ENCODE data around the gene MAPK1.
"Not testable (repeated sequence)": the region's sequence is repeated elsewhere in the genome, so short reads cannot be mapped to it uniquely, and the experiment has no call there.

MAPK1 gene

DNA sequence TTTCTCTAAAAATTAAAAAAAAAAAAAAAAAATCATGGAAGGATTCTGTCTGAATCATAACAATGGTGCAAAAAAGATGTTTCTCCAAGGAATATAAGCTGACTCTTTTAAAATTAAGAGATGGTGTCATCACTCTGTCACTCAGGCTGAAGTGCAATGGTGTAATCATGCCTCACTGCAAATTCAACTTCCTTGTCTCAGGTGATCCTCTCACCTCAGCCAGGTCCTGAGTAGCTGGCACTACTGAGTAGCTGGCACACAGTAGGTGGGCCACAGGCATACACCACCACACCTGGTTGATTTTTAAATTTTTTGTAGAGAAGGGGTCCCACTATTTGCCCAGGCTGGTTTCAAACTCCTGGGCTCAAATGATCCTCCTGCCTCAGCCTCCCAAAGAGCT, 77.1 kb downstream of the MAPK1 start:
- DNase-seq = no peak

DNA sequence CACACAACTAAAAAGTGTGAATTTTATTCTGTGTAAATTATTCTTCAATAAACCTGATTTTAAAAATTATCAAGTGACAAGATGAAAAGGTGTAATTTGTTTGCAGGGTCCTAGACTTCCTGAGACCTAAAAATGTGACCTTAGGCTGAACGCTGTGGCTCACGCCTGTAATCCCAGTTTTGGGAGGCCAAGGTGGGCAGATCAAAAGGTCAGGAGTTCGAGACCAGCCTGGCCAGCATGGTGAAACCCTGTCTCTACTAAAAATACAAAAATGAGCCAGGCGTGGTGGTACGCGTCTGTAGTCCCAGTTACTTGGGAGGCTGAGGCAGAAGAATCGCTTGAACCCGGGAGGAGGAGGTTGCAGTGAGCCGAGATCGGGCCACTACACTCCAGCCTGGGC, 79.9 kb downstream of the MAPK1 start:
- DNase-seq = not testable (repeated sequence)

DNA sequence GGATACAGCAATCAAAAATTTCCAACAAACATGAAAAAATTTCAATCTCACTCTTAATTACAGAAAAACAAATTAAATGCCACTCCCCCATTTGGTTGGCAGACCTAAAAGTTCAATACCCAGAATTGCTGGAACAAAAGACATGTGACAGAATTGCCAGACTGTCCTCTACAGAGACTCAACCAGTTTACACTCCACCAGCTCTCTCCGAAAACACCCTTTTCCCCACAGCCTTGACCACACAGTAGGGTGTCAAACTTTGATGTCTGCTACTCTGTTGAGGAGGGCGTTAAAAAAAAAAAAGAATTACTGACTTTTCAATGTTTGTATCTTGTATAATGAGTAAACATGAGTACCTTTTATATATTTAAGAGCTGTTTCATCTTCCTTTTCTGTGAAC, 87.2 kb downstream of the MAPK1 start:
- DNase-seq = no peak

DNA sequence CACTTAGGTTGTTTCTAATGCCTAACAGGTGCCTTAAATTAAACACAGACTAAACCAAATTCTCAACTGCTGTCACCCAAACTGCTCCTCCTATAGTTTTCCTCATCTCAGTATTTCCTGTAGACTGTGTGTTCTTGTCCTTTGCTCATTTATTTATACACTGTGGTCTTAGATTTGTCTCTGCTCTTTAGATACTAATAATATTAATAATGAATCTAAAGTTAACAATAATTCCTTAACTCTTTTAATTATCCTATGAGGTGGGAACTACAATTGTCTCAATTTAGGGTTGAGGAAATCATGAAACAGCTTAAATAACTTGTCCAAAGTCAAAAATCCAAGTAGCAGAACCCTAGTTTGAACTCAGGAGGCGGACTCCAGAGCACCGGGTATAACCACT, 88.0 kb downstream of the MAPK1 start:
- no peak for DNase-seq

DNA sequence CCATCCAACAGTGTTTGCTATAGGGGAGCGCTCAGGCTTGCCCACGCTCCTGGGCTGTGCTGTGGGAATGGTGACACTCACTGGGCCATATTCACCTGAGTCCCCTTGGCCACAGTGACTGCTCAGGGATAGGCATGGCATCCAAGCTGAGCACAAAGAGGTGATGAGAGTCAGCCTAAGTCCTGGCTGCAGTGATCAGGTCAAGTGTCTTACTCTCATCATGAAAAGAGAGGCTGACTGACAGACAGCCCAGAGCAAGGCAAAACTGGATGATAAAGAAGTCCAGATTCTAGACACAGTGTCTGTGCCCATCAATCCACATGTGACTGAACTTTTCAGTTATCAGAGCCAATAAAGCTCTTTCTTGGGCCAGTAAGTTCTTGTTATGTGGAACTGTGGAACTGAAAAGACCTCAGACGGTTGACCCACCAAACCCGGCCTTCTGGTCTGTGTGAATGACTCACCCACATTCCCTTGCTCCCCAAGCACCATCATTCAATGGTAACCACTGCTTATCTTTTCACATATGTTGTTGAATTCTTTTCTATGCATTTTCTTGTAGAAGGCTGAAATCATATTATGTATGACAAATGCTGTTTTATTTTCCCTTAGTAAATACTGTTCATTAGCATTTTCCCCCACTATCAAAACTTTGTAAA, 88.6 kb downstream of the MAPK1 start:
- DNase-seq = no peak

DNA sequence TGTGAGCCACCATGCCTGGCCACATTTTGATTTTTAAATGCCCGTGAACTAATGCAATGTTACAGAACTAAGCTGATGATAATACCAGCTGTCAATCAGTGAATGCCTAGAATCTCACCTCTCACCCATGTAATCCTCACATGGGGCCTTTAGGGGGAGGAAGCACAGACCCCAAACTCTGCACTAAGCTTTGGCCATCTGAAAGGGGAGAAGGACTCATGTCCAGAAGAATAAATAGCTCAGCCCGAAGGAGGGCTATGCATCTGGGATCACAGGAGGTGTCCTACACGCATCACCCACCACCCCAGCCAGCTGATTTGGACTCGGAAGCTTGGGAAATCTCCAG, 95.8 kb downstream of the MAPK1 start:
- DNase-seq = no peak

DNA sequence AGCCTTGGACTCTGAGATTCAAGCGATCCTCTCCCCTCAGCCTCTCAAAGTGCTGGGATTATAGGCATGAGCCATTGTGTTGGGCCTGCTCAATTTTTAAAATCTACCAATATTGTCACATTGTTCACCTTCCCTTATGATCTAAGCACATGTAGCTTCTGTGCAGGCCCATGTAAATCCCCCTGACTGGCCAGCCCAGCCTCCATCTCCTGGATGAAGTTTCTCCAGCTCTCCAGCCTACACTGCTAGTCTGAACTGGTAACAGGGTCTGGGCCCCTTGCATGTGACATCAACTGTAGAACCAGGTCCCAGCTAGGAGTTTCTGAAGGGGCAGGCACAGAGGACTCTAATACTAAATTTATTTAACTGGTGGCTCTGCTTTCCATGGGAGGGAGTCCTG, 99.0 kb downstream of the MAPK1 start:
- DNase-seq = no peak

DNA sequence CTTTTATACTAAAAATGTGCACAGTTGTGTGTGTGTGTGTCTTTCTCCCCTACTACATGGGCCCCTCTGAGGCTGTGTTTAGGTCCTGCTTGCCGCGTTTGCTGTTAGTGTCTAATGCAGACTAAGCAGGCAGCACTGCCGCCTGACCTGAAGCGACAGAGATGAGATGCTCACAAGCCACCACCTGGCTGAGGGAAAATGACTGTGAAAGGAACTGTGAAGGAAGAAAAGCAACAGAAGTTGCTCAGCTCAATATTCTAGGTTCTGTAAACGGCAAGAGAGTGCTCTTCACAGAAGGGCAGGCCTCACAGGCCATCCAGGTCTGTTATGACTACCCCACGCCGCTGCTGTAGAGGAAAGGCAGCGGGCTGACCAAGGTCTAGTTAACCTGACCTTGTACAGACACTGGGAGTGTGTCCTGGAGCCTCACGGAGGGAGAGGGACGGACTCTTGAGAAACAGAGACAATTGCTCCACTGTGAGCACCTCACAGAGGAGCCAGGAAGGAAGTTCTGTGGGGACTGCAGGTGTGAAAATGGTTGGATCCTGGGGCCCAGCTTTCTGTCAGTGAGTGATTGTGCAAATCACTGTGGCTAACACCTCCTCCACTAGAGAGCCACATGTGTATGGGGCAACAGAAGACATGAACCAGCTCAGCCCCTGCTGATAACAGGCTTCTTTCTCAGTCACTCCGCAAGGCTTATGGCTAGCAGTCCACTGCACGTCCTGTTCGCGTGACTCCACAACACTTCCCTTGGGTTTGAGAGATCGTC, 100.6 kb downstream of the MAPK1 start:
- no peak for DNase-seq

DNA sequence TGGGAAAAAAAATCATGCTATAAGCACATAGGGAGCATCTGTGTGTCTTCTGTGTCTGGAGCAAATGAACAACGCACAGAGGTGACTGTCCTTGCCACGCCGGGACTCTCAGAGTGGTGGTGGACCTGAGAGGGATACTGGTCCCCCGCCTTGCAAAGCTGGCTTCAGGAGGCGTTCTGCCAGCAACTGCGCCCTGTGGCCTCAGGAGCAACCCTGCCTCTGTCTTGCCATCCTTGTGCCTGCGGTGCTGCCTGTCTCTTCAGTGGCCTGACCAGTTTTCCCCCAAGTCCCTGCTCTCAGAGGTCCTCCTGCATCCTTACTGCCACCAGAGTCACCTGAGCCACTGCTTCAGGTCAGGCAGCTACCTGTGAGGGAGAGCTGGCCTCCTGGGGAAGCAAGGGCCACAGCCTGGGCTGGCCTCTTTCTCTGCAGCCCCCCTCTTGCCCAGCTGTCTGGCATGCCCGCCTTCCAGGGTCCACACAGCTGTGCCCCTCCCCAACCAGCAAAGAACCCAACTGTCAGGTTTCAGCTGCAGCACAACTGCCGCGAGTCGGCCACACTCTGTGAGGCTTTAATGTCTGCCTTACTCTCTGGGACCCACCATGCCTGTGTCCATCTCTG, 101.4 kb downstream of the MAPK1 start:
- DNase-seq = no peak

DNA sequence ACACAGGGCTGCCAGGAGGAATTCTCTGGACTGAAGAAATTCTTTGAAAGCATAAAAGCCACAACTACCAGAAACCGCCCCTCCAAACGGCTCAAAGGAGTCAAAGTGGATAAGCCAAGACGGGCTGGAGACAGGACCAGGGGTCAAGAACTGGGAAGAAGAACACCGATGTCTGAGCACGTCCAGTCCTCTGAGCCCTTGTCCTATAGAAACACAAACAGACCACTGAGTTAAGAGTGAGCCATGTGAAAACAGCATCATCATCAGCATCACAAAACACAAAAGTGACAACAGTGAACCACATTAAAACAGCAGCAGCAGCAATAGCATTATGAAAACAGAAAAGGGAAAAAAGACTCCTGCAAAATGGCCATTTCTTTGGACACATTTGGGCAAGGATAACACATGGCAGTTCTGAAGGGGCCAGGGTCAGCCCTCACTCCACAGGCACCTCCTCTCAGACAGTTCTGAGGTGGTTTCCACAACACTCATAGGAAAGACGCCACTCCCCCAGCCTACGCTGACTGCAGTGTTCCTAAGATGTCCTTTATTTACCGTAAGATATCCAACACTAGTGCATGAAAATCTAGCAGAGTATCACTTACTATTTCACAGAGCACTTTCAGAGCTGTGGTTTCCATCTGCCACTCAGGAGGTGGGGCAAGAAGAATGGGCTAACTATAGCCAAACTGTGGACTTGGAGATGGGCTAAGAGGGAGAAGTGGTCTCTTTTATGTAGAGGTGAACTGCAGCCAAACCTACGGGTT, 103.2 kb downstream of the MAPK1 start:
- DNase-seq = no peak

DNA sequence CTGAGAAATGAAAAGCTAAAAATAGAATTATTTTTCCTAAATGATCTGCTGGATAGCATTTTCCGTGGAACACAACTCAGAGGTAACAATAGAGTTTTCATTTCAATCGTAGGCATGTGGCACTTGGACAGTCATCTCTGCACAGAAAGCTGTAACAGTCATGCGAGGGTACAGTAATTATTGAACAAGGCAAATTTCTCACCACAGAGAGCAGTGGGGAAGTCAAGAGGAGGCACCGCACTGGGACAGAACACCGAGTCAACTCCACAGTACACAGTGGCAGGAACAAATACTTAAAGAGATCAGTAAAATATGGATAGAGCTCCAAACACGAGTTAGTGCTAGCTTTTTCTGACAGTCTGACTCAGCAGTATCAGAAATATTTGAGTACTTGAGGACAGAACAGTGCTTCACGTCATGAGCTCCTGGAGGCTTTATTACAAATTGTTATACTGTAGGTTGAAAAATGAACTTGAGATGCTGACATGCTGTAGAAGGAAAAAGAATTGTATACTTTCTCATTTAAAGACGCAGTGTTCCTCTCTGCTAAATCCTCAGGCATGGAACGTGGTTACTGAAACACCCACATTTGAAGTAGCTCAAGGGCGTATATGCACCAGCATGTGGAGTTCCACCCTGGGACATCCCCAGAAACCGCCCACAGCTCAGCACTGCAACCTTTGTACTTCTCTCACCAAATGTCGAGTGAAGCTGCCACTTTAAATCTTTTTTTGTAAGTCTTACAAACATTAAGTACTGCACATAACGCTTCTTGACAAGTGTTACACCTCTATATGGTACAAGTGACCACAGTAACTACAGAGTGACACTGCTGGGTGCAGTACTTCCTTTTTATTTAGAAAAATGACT, 104.5 kb downstream of the MAPK1 start:
- DNase-seq = peak; percentile 57 to 76

DNA sequence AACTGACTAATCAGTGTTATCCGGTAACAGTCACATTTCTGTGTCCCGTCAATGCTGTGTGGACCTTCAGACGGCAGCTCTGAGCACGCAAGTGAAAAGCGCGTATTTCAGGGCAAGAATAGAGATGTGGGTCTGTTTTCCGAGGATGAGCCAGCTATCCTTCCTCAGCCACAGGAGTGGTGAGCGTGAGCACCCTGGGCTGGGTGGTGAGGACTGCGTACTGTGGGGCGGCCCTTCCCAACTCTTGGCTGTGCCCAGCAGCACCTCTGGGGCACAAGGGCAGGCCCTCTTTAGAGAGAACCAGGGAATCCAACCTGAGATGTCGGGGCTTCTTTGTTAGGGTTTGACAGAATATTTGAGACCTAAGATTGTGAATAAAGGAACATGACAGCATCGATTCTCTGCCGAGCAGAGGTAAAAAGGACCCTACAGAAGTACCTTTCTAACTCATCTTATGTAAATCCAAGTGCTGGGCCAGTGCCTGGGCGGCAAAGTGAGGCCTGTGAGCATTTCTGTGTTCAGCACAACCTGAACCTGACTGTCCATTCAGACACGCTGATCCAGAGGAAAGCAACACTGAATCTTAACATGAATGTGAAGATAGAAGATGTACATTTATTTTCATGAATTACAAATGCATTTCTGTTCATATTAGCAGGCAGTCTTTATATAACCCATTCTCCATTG, 105.3 kb downstream of the MAPK1 start:
- DNase-seq = no peak

DNA sequence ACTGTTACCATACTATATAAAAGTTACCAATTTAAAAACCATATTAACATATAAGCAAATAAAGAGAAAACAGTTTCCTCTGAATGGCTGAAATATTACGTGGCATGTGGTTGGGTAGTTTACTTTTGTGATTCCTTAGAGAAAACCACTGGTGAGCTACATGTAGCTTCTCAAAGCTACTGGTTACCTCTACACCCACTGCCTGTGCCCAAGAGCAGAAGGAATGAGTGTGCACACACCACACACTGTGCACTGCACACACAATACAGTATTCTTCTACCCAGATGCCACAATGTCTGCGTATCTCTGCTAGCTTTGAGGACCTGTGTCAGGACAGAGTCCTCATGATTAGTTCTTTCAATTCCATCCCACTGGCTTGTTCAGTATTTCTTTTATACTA, 106.4 kb downstream of the MAPK1 start:
- DNase-seq = no peak

DNA sequence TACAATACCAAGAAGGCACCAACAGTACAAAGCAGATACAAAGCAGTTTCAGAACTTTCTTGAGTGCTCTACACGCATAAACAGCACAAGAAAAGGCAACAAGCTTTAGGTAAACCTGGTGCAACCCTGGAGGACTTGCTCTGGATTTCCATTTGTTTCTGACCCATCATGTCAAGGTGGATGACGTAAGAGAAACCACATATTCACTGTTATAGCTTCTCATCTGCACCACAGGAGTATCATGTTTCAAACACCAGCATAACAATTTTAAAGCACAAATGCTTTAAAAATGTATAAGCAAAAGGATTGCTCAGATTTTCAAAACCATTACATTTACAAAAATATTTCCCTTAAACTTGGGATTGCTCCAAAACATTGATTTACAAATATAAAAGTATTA, 106.8 kb downstream of the MAPK1 start:
- no peak for DNase-seq

DNA sequence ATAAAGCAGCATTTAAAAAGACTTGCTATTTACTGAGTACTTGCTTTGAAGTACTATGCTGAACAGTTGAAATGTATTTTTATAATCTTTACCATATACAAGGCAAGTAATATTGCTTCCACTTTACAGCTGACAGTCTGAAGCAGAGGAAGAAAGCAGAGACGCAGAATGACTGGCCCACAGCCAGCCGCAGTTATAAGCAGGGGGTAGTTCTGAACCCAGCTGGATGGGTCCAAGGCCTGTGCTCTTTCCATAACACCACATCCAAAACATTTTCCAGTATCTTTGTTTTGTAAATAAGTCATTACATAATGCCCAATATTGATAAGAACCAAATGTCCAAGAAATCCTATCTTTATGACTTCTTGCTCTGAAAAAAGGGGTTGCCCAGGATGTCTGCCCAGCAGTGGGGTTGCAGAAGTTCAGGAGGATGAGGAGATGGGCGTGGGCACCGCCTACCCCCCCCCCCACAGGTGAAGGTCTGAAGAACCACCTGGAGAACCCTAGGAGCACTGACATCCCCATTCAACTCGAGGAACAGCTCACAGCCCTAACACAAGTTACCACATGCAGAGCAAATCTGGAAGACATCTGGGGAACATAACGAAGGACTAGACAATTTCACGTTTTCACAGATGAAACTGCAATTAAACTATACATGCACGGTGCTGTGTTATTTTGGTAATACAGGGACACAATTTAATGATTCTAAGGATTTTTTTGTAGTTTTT, 107.6 kb downstream of the MAPK1 start:
- DNase-seq = no peak

DNA sequence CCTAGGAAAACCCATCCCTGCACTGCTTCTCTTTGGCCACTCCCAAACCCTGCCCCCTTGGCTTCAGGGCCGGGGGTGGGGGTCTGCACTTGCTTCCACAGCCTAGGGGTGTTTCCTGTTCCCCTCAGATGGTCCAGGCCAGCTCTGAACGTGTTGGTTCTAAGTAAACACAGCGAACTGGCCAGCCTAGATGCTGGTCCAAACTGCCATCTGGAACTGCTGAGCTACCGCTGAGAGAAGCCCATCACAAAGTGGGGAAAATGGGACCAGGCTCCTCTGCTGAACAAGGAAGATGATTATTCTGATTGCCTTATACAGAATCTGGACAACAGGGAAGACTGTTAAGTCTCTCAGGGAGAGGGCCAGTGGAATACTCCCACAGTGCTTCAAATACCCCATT, 108.4 kb downstream of the MAPK1 start:
- DNase-seq = no peak

DNA sequence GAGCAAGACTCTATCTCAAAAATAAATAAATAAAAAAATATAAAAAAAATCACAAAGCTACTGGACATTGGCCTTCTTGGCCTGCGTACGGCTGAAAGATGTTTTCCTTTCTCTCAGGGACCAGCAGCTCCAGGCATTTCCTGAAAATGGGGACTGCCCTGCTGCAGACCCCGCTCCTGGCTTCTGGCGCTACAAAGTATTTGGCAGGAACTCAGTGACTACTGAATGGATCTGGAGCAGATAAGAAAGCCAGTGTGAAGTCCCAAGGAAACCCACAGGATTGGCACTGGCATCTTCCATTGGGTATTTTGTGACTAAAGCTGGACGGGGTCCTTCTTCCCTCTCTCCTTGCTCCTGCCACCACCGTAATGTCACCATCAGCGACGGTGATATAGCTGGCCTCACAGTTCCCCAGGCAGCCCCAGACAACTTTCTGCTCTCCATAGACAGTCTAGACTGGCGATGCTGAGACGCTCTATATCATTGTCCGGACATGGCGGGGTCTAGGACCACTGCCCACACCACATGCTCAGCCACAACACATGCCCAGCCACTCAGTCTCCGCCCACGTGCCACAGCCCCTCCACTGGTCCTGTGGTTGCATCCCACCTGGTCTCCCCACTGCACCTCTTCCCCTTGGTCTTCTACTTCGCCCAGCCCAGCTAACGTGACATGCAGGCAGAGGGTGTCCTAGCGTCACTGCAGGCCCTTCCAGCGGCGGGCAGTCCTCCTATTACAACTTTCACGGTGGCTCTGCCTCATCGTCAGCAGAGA, 109.2 kb downstream of the MAPK1 start:
- DNase-seq = no peak

DNA sequence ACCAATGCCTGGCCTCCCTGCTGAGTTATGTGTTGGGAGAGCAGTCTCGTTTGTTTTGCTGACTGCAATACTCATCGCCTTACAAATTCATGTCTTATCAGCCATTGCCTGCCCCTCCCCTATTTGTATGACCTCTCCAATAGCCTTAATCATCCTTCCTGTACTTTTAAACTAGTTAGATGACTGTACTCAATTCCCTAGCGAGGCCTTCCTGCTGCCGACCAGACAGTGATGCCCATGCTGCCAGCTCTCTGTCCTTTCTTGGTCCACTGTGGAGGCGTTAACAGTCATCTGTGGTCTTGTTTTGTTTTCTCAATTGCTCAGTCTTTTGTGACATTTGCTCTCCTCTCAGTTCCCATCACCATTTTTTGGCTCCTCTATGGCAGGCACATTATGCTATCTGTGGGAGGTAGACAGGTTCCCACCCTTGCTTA, 111.6 kb downstream of the MAPK1 start:
- DNase-seq = no peak

DNA sequence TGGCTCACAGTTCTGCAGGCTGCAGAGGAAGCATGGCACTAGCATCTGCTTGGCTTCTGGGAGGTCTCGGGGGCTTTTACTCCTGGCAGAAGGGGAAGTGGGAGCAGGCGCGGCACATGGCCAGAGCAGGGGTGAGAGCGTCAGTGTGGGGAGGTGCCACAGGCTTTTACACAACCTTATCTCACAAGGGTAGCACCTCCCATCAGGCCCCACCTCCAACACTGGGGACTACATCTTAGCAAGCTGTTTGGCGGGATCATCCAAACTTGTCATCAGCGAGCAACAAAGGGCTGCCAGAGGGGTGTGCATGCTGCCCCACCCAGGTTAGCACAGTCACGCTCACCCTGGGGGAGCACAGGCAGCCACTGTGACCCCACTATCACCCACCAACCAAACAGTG, 112.9 kb downstream of the MAPK1 start:
- peak in 1 of 2 donors; percentile 12 for DNase-seq

DNA sequence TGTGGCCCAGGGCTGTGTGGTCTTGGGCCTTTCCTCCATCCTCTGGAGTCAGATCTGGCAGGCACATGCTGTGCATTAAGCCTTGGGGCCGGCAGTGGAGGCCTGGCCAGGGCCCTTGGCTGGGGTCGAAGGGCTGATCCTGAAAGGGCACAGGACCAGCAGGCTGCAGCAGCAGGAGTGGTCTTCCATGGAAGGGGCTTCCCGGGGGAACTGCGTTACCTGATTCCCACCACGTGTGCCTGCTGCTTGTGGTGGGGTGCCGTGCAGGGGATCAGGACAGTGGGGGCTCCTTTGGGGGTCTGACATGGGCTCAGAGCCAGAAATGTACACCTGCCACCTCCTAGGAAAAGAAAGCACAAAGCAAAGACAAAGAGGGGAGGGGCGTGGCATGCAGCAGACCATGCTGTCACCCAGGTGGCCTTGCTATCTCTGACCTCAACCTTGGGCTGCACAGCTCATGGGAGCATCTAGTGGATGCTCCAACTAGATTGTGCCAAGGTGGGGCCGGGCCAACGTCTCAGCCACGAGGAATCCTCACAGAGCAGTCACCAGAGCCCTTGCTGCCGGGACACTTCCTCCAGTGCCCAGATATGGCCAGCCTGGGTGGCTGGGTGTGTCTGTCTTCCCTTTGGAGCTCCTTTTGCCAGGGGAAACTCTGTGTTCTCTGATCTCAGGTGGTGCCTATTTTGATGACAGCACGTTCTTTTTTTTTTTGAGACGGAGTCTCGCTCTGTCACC, 113.9 kb downstream of the MAPK1 start:
- DNase-seq = no peak
